Kidney epithelial cell (primary cell): ENCODE data around the gene SV2B. TPM values are rescaled to one million over a fixed set of nuclear protein-coding genes. Genes with fewer than 3 reads are reported as not detected.

ENCODE experiments used
- DNase-seq: peaks from one replicate; pipeline ENCODE4 v3.0.0-alpha.2; 2010; ENCODE audit warnings: low read depth
- H3K27me3 ChIP-seq: 2 replicates; pipeline ENCODE4 v1.6.0; 2011; ENCODE audit warnings: low read length; ENCODE audit not compliant: control insufficient read depth, insufficient read depth
- H3K36me3 ChIP-seq: 2 replicates; pipeline ENCODE4 v1.5.1; 2011; ENCODE audit warnings: low read length; ENCODE audit not compliant: control insufficient read depth, insufficient read depth
- H3K4me3 ChIP-seq: 2 replicates; pipeline ENCODE4 v1.5.1; 2011; ENCODE audit warnings: low read depth, mild to moderate bottlenecking, control low read depth, low read length
- total RNA-seq: library from RNA; depleted of rRNA; stranded (reverse); fragments of >200 nt; gene quantifications from 2 replicates; pipeline ENCODE4 v1.2.3, GENCODE V29; 2015
- TF ChIP-seq, protein P1 (sequence below): IDR thresholded peaks from 2 replicates; pipeline ENCODE4 v1.5.1; 2011; ENCODE audit warnings: mild to moderate bottlenecking, moderate library complexity, low read length, control low read depth, inconsistent platforms; ENCODE audit not compliant: insufficient read depth, poor library complexity, severe bottlenecking

Gene SV2B
- total RNA-seq, 1 donor from 2014 or later, result 1.8 TPM

DNA sequence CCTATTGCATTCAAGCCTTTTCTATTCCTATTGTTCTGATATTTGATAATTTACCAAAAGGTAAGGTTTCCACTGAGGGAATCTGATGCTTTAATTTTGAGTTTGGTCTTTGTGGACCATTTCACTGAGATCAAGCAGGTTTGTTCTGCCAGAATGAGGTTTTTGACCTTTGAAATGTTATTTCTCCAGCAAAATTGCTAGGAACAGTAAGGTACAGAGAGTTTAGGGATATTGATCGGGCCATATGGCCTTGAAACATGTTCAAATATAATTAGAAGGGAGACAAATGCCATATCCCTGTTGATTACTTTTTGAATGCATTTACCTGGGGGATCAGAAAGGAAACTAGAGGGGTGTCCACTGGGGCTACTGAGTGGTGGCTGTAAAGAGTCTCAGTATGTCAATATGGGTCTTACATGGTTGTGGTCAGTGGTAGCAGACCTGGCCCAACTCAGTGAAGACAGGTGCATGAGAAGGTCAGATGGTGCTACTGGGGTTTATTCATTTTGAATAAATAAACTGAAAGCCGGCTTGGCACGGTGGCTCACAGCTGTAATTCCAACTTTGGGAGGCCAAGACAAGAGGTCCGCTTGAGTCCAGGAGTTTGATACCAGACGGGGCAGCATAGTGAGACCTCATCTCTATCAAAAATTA lies 100.2 kb downstream of the SV2B start:
- H3K27me3 ChIP-seq, result no peaks in the 10 kb centered on the region

DNA sequence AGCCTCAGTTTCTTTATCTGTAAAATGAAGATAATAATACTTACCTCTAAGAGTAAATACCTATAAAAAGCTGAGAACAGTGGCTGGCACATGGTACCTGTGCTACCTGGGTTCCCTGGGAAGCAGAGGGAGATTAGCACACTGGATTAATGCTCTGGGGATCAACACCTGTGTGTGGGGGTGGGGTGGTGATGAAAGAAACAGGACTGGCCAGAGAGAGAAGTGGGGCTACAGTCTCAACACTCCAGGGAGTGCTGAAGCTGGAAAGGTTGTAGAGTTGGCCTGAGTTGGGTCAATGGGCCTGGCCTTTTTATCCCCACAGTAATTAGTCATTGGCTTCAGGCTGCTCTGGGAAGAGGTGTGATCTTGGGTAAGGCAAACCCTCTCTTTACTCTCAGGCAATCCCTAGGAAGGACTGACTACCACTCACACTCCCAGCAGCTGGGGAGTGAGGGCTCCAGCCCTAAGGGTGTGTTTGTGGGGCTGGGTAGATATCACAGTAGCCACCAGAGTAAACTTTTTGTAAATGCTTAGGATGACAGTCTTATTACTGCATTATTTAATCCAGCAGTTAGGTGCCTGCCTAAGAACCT lies 102.5 kb downstream of the SV2B start:
- DNase-seq, result no peak
- TF ChIP-seq, protein P1, sequence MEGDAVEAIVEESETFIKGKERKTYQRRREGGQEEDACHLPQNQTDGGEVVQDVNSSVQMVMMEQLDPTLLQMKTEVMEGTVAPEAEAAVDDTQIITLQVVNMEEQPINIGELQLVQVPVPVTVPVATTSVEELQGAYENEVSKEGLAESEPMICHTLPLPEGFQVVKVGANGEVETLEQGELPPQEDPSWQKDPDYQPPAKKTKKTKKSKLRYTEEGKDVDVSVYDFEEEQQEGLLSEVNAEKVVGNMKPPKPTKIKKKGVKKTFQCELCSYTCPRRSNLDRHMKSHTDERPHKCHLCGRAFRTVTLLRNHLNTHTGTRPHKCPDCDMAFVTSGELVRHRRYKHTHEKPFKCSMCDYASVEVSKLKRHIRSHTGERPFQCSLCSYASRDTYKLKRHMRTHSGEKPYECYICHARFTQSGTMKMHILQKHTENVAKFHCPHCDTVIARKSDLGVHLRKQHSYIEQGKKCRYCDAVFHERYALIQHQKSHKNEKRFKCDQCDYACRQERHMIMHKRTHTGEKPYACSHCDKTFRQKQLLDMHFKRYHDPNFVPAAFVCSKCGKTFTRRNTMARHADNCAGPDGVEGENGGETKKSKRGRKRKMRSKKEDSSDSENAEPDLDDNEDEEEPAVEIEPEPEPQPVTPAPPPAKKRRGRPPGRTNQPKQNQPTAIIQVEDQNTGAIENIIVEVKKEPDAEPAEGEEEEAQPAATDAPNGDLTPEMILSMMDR, result no peak
- Histone ChIP-seq H3K4me3 (no peak overlapping the region), H3K36me3 (no peaks in the 10 kb centered on the region), H3K27me3 (no peaks in the 10 kb centered on the region)

More for the DNA sequence above, 100.2 kb downstream of the SV2B start:
- H3K4me3 ChIP-seq, result no peak overlapping the region
- TF ChIP-seq, protein P1, result no peak
- H3K36me3 ChIP-seq, result no peaks in the 10 kb centered on the region
- no peak for DNase-seq

DNA sequence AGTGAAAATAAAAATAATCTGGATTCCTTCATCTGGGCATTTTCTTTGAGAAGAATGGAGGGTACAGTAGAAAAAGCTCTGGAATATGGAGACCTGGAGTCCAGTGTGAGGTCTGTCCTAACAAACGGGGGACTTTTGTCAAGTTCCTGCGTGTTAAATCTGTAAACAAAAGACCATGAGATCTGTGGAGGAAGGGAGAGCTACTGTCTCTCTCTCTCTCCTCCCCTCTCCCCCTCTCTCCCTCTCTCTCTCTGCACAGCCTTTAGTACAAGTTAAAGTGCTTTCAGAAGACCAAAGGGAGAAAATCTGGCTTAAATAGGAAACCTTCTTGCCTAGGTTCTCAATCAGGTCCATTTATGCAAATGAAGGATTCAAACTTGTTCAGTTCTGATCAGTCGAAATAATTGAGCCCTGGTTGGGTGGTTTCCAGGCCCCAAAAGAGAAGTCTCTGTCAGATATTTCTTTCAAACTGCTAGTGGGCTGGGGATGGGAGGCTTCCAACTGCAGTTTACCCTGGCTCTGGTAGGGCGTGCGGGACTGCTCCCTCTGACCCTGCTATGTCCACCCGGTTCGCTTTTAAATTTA lies 103.7 kb downstream of the SV2B start:
- TF ChIP-seq, protein P1, result no peak
- no peak for DNase-seq
- Histone ChIP-seq H3K4me3 (no peak overlapping the region), H3K27me3 (peaks cover 2% of the 10 kb centered on the region), H3K36me3 (no peaks in the 10 kb centered on the region)

- peaks cover 2% of the 10 kb centered on the region for H3K27me3 ChIP-seq
- no peak for DNase-seq
- TF ChIP-seq, protein P1, result no peak
Observed at GRCh38 chr15:91208371-91208770, 108.3 kb downstream of the SV2B start.

DNA sequence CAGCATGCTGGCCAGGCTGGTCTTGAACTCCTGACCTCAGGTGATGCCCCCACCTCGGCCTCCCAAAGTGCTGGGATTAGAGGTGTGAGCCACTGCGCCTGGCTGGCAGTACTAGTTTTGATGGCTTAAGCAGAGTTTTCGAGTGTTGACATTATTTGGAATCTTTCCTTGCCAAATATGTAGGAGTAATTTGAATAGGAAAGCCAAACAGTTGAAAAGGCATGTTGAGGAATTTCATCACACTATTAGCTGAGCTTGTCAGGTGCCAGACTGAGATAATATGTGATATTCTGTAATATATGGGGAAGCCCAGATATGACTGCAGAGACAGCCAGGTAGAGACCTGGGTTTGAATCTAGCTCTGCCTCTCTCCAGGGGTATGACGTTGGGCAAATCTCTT lies 109.3 kb downstream of the SV2B start:
- Histone ChIP-seq H3K4me3 (no peak overlapping the region), H3K27me3 (peaks cover 2% of the 10 kb centered on the region), H3K36me3 (no peaks in the 10 kb centered on the region)
- TF ChIP-seq, protein P1, result no peak
- no peak for DNase-seq

More at GRCh38 chr15:91208371-91208770, 108.3 kb downstream of the SV2B start:
- H3K36me3 ChIP-seq, result no peaks in the 10 kb centered on the region
- H3K4me3 ChIP-seq, result no peak overlapping the region
